Measurements from ENCODE around the gene CFAP161.
A peak's percentile ranks its signal among the peaks of the same experiment; 100 is the strongest.
"Not testable (repeated sequence)": the region's sequence is repeated elsewhere in the genome, so short reads cannot be mapped to it uniquely, and the experiment has no call there.

Gene CFAP161

DNA sequence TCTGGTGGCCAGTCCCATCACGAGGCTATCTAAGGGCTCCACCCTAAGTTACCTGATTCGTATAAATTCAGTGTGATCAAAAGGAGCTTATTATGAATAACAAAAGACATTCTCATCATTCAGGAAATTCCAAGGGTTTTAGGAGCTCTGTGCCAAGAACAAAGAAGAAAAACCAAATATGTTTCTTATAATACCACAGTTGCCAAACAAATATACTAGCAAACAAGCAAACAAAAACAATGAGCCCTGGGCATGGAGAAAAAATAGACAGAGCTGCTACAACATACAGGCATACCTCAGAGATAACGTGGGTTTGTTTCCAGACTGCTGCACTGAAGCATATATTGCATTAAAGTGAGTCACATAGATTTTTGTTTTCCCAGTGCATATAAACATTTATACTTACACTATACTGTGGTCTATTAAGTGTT, 20.2 kb upstream of the CFAP161 start:
- peaks cover 0 to 88% (median 4%) of the 10 kb centered on the region in 10 experiments; a peak in 8 of 20 replicates for H3K4me1 ChIP-seq

DNA sequence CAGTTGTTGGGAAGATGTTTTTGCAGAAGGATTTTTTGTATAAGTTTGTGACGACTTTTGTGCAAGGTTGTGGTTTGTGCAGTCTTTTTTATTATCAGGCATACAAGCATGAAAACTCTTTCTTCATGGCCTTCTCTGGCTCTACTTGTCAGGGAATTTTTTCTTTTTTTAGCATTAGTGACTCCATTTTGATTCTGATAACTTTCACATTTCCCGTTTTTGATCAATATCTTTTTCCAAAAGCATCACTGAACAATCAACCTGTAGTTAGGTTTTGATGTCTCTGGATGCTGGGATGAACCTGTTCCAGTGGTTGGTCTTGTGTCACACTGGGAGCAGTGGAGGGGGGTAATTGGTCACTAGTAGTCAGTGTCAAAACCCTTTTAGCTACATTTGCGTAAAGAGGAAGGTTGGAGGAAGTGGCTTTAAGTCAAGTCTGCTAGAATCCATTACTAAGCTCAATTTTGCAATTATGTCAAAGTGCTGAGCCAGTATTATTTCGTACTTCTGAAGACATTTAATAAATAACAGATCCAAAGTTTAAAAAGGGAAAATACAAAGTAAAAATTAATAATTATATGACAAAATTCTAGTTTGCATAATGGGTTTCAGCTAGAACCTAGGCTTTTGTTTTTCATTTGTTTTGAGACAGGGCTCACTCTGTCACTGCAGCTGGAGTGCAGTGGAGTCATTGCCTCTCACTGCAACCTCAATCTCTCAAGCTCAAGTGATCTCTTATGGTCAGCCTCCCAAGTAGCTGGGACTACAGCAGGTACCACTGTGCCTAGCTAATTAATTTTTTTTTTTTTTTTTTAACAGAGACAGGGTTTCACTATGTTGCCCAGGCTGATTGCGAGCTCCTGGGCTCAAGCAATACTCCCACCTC, 18.8 kb upstream of the CFAP161 start:
- peak overlapping the region in 5 of 11 experiments; percentile 20 to 75 (median 51); a peak in 7 of 22 replicates for H3K27ac ChIP-seq

More for the DNA sequence above, 20.2 kb upstream of the CFAP161 start:
- Histone ChIP-seq H3K27ac (peak overlapping the region in 2 of 11 experiments; percentile 18 to 24; a peak in 3 of 22 replicates), H3K9ac (no peak overlapping the region), H4K20me1 (no peaks in the 10 kb centered on the region), H3K27me3 (no peaks in the 10 kb centered on the region), H3K4me3 (no peak overlapping the region), H3K9me3 (replicated peaks in 1 of 11) (peaks cover 4 to 10% (median 5%) of the 10 kb centered on the region in 11 experiments; a peak in 19 of 22 replicates), H3K4me2 (peak overlapping the region in 3 of 11 experiments; percentile 62 to 73 (median 70); a peak in 6 of 22 replicates), H3K36me3 (0 out of 22 replicates have a peak, but pooled peaks cover 0 to 3% (median 0%) of the 10 kb centered on the region in 11 experiments)
- TF ChIP-seq Cebpa-rat (IDR thresholded peaks at IDR 0.05) = no peak

DNA sequence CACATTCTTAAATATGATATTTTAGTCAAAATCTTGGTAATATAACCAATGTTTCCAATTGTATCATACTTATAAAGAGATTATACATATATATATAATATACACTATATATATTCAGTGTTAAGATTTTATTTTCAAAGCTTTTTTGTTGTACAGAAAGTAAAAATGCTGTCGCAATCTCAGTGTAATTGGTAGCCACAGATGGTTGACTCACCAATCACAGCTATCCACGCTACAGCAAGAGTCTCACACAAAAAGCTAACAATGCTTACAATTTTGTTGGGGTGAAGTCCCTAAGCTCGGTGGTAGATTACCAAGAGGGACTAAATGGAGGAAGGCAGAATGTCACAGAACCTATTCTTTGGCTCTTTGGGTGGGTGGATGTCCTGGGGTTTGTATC, 16.9 kb upstream of the CFAP161 start:
- Histone ChIP-seq H3K36me3 (peaks cover 0 to 4% (median 0%) of the 10 kb centered on the region in 11 experiments; a peak in 4 of 22 replicates), H3K9ac (no peak overlapping the region), H3K27ac (peak overlapping the region in 3 of 11 experiments; percentile 39 to 75 (median 68); a peak in 5 of 22 replicates), H3K9me3 (replicated peaks in 1 of 11) (peaks cover 12 to 25% (median 18%) of the 10 kb centered on the region in 11 experiments; a peak in 21 of 22 replicates), H3K4me3 (no peak overlapping the region), H3K27me3 (no peaks in the 10 kb centered on the region), H3K4me1 (peaks cover 0 to 60% (median 4%) of the 10 kb centered on the region in 10 experiments; a peak in 8 of 20 replicates), H3K4me2 (peak overlapping the region in 4 of 11 experiments; percentile 16 to 73 (median 66); a peak in 6 of 22 replicates), H4K20me1 (no peaks in the 10 kb centered on the region)
- no peak for TF ChIP-seq Cebpa-rat (IDR thresholded peaks at IDR 0.05)

More for the DNA sequence above, 18.8 kb upstream of the CFAP161 start:
- TF ChIP-seq Cebpa-rat (IDR thresholded peaks at IDR 0.05) = no peak
- Histone ChIP-seq H4K20me1 (no peaks in the 10 kb centered on the region), H3K4me3 (no peak overlapping the region), H3K9ac (peak overlapping the region in 3 of 11 experiments; percentile 31 to 45 (median 42); a peak in 4 of 22 replicates), H3K9me3 (replicated peaks in 1 of 11) (peaks cover 4 to 15% (median 8%) of the 10 kb centered on the region in 11 experiments; a peak in 21 of 22 replicates), H3K4me2 (peak overlapping the region in 4 of 11 experiments; percentile 34 to 73 (median 66); a peak in 9 of 22 replicates), H3K36me3 (peaks cover 0 to 3% (median 0%) of the 10 kb centered on the region in 11 experiments; a peak in 2 of 22 replicates), H3K4me1 (peaks cover 0 to 79% (median 4%) of the 10 kb centered on the region in 10 experiments; a peak in 8 of 20 replicates), H3K27me3 (no peaks in the 10 kb centered on the region)

DNA sequence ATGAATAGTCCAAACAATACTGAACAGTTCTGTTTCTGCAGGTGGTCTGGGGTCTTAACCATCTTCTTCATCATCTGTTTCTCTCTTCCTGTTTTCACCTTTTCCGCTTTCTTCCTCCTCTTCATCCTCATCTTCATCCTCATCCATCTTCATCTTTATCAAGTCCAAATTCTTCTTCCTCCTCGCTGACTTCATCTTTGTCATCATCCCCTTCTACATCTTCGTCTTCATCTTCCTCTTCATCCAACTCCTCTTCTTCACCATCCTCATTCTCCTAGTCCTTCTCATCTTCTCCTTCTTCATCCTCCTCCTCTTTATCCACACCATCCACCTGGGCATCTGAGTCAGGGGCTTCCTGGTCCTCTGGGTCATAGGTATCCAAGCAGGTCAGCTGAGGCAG, 16.5 kb upstream of the CFAP161 start:
- no peaks in the 10 kb centered on the region for H4K20me1 ChIP-seq
- H3K4me3 ChIP-seq = no peak overlapping the region
- no peak for TF ChIP-seq Cebpa-rat (IDR thresholded peaks at IDR 0.05)
- H3K4me2 ChIP-seq = peak overlapping the region in 4 of 11 experiments; percentile 16 to 70 (median 58); a peak in 6 of 22 replicates
- peaks cover 0 to 4% (median 0%) of the 10 kb centered on the region in 11 experiments; a peak in 4 of 22 replicates for H3K36me3 ChIP-seq
- no peak overlapping the region for H3K9ac ChIP-seq
- peaks cover 0 to 56% (median 4%) of the 10 kb centered on the region in 10 experiments; a peak in 8 of 20 replicates for H3K4me1 ChIP-seq
- peak overlapping the region in 1 of 11 experiments; percentile 75; a peak in 1 of 22 replicates for H3K27ac ChIP-seq
- H3K9me3 ChIP-seq (replicated peaks in 1 of 11) = peaks cover 12 to 29% (median 19%) of the 10 kb centered on the region in 11 experiments; a peak in 21 of 22 replicates
- no peaks in the 10 kb centered on the region for H3K27me3 ChIP-seq

DNA sequence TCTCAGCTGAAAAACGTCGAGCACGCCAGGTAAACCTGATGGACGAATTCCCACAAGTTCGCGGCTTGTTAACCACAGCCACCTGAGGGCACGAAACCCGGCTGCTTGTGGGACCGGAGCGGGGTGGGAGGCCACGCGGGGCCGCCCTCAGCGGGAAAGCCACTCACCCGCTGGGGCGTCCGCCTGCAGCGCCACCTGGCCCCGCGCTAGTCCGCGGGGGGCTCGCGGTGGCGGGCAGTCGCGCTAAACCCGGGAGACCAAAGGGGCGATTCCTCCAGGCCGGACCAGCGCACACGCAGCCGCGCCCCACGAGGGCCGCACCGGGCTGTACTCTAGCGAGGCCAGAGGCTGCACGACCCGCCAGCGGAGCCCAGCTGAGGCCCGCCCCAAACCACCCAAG, 15.7 kb upstream of the CFAP161 start:
- H3K4me3 ChIP-seq = no peak overlapping the region

DNA sequence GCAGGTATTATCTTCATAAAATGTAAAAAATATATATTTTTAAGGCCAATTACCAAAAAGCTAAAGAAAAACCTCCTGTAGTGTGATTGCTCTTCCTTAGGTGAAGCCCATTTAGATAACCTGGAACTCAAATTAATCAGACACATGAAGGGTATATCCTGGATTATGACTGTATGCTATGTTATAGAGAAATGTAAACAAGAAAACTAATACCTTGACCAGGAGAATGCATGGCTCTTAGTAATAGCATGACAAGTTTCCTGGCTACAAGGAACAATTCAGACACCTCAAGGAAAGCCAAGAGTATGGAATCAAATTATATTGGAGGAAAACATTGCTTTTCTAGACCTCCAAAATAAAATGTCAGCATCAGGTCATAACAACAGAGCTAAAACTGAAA, 14.0 kb upstream of the CFAP161 start:
- TF ChIP-seq Cebpa-rat (IDR thresholded peaks at IDR 0.05) = no peak
- Histone ChIP-seq H3K4me3 (no peak overlapping the region), H3K9ac (no peak overlapping the region), H3K36me3 (peaks cover 0 to 4% (median 0%) of the 10 kb centered on the region in 11 experiments; a peak in 4 of 22 replicates), H3K27me3 (no peaks in the 10 kb centered on the region), H3K4me2 (no peak overlapping the region), H3K27ac (no peak overlapping the region), H3K9me3 (replicated peaks in 1 of 11) (peaks cover 12 to 30% (median 19%) of the 10 kb centered on the region in 11 experiments; a peak in 21 of 22 replicates), H4K20me1 (no peaks in the 10 kb centered on the region), H3K4me1 (peaks cover 0 to 38% (median 4%) of the 10 kb centered on the region in 10 experiments; a peak in 8 of 20 replicates)

More for the DNA sequence above, 15.7 kb upstream of the CFAP161 start:
- no peak for TF ChIP-seq Cebpa-rat (IDR thresholded peaks at IDR 0.05)
- Histone ChIP-seq H3K9ac (no peak overlapping the region), H3K27me3 (no peaks in the 10 kb centered on the region), H4K20me1 (no peaks in the 10 kb centered on the region), H3K36me3 (peaks cover 0 to 4% (median 0%) of the 10 kb centered on the region in 11 experiments; a peak in 4 of 22 replicates), H3K9me3 (replicated peaks in 1 of 11) (peaks cover 12 to 30% (median 19%) of the 10 kb centered on the region in 11 experiments; a peak in 21 of 22 replicates), H3K27ac (no peak overlapping the region), H3K4me1 (peaks cover 0 to 48% (median 4%) of the 10 kb centered on the region in 10 experiments; a peak in 8 of 20 replicates), H3K4me2 (no peak overlapping the region)

DNA sequence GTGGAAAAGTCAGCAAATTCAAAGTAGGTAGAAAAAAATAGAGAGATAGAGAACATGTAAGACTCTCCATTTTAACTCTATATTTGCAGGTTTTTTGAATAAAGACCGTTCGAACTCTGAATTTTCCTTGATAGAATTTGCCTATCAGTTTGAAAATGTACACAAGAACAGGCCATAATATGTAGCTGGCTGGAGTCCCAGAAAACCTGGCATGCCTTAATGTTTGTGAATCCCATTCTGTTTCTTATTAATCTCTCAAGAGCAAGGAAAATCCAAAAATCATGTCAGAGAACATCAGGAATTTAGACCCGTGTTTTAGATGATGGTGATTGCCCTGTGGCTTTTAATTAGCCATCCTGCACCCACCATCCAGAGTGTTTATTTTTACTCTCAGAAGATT, 7.2 kb upstream of the CFAP161 start:
- Histone ChIP-seq H3K9ac (no peak overlapping the region), H3K4me1 (peaks cover 0 to 10% (median 0%) of the 10 kb centered on the region in 10 experiments; a peak in 2 of 20 replicates), H3K9me3 (replicated peaks in 1 of 11) (peaks cover 30 to 46% (median 39%) of the 10 kb centered on the region in 11 experiments), H4K20me1 (no peaks in the 10 kb centered on the region), H3K4me2 (no peak overlapping the region), H3K36me3 (peaks cover 0 to 26% (median 0%) of the 10 kb centered on the region in 11 experiments; a peak in 5 of 22 replicates), H3K27me3 (no peaks in the 10 kb centered on the region), H3K4me3 (no peak overlapping the region), H3K27ac (no peak overlapping the region)
- TF ChIP-seq Cebpa-rat (IDR thresholded peaks at IDR 0.05) = no peak

DNA sequence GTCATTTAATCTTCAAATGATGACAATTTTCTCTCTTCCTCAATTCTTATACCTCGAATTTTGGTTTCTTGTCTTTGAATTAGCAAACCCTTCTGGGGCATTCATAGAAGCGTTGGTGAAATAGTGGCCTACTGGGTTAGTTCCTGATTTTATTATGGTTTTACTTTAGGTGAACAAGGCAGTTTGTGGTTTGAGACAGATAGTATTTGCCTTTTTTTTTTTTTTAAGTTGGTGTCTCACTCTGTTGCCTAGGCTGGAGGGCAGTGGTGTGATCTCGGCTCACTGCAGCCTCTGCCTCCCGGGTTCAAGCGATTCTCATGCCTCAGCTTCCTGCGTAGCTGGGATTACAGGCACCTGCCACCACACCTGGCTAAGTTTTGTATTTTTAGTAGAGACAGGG, 7.4 kb downstream of the CFAP161 start:
- H3K4me1 ChIP-seq = peaks cover 0 to 15% (median 6%) of the 10 kb centered on the region in 10 experiments; a peak in 11 of 20 replicates
- not testable (repeated sequence) for H4K20me1 ChIP-seq; H3K4me3 ChIP-seq; H3K9me3 ChIP-seq (replicated peaks in 1 of 11); H3K9ac ChIP-seq; H3K27ac ChIP-seq; H3K36me3 ChIP-seq; H3K27me3 ChIP-seq
- peak overlapping the region in 8 of 11 experiments; percentile 13 to 70 (median 18); a peak in 11 of 22 replicates for H3K4me2 ChIP-seq

Data from BLaER1 treated with 17β-estradiol and CSF1 and Interleukin-3, amounts not matched to agents 10 nM and 100 nM (cell line).